ENCODE measurements around the gene TTC21B. TPM values are rescaled to one million over a fixed set of nuclear protein-coding genes. Genes with fewer than 3 reads are reported as not detected.

TTC21B gene
- total and polyA plus RNA-seq, 9 of the 15 experiments (the other 6 are each of a cell fraction or from before 2014, with no cell fraction given): 5.2 to 34.9 (median 18.5) TPM

GRCh38 chr2:165903406-165903805 is 50.2 kb downstream of the TTC21B start:
- no peaks in the 10 kb centered on the region for H3K27me3 ChIP-seq (ENCODE audit: control insufficient read depth in 2 of 2, insufficient read depth in 2 of 2, low read length in 2 of 2)
- BruUV-seq (replicated peaks): no TSS peak
- intact Hi-C loops (cut with micrococcal nuclease) (no loop called here), in situ Hi-C loops (cut with MboI) (no loop called here)
- 93% methylated on average over 5 of the region's 5 CpGs for WGBS (ENCODE audit: insufficient coverage, low coverage, missing lambda C conversion rate)
- H3K4me3 ChIP-seq: no peak overlapping the region
- H3K9me3 ChIP-seq (replicated peaks; ENCODE audit: control insufficient read depth, insufficient read depth, low read depth, low read length): no peaks in the 10 kb centered on the region
- H3K4me1 ChIP-seq (replicated peaks in 1 of 2; ENCODE audit: control insufficient read depth in 2 of 2, insufficient read depth in 2 of 2, low read length in 2 of 2): no peaks in the 10 kb centered on the region
- peaks cover 48% of the 10 kb centered on the region for H3K36me3 ChIP-seq (ENCODE audit: control insufficient read depth, insufficient read depth, low read length)
- no peak overlapping the region for H2AFZ ChIP-seq (ENCODE audit: low read depth, low read length)
- POLR2A ChIA-PET: no interaction called here
- no peaks in the 10 kb centered on the region for H3K9me1 ChIP-seq (ENCODE audit: control insufficient read depth, insufficient read depth, low read length)
- CTCF ChIA-PET (ENCODE audit: low intra/inter-chr PET ratio): no interaction called here
- no peaks in the 10 kb centered on the region for H3K79me2 ChIP-seq (ENCODE audit: control insufficient read depth, insufficient read depth, low read length)
- FAIRE-seq (no peak), DNase-seq (ENCODE audit: extremely low read depth in 1 of 4, low spot score in 3 of 4) (no peak), ATAC-seq (no peak)
- H3K27ac ChIP-seq (ENCODE audit: extremely low read depth, low read depth, low read length): no peak overlapping the region
- H4K20me1 ChIP-seq (replicated peaks; ENCODE audit: control insufficient read depth, insufficient read depth, low read length): no peaks in the 10 kb centered on the region
- no peak overlapping the region for H3K9ac ChIP-seq (ENCODE audit: insufficient read depth in 1 of 2, low read depth in 2 of 2, low read length in 2 of 2)
- no peak overlapping the region for H3K4me2 ChIP-seq (ENCODE audit: insufficient read depth, low read length)
- TF ChIP-seq SETDB1 (IDR thresholded peaks at IDR 0.05; ENCODE audit: low read length) (no peak), DMBX1 (CRISPR knock-in tag; IDR thresholded peaks at IDR 0.05; ENCODE audit: borderline replicate concordance) (no peak), TFE3 (CRISPR knock-in tag; IDR thresholded peaks at IDR 0.05) (no peak), PYGO2 (tag; IDR thresholded peaks at IDR 0.05) (no peak), ZNF586 (CRISPR knock-in tag; conservative IDR thresholded peaks at IDR 0.05) (no peak), DEAF1 (CRISPR knock-in tag; IDR thresholded peaks at IDR 0.05) (no peak), PHB (CRISPR knock-in tag; IDR thresholded peaks at IDR 0.05) (no peak), ZNF507 (tag; conservative IDR thresholded peaks at IDR 0.05) (no peak), TRIM24 (IDR thresholded peaks at IDR 0.05) (no peak), BRF1 (IDR thresholded peaks at IDR 0.05; ENCODE audit: borderline replicate concordance, extremely low read depth, insufficient read length) (no peak)
- TF ChIP-seq, protein P1, sequence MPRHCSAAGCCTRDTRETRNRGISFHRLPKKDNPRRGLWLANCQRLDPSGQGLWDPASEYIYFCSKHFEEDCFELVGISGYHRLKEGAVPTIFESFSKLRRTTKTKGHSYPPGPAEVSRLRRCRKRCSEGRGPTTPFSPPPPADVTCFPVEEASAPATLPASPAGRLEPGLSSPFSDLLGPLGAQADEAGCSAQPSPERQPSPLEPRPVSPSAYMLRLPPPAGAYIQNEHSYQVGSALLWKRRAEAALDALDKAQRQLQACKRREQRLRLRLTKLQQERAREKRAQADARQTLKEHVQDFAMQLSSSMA (CRISPR knock-in tag; IDR thresholded peaks at IDR 0.05): no peak
- TF ChIP-seq, protein P2, sequence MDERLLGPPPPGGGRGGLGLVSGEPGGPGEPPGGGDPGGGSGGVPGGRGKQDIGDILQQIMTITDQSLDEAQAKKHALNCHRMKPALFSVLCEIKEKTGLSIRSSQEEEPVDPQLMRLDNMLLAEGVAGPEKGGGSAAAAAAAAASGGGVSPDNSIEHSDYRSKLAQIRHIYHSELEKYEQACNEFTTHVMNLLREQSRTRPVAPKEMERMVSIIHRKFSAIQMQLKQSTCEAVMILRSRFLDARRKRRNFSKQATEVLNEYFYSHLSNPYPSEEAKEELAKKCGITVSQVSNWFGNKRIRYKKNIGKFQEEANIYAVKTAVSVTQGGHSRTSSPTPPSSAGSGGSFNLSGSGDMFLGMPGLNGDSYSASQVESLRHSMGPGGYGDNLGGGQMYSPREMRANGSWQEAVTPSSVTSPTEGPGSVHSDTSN (CRISPR knock-in tag; IDR thresholded peaks at IDR 0.05; ENCODE audit: low read depth): no peak
- TF ChIP-seq, protein P2 (tag; conservative IDR thresholded peaks at IDR 0.05; ENCODE audit: low read depth): no peak
- TF ChIP-seq, protein P3, sequence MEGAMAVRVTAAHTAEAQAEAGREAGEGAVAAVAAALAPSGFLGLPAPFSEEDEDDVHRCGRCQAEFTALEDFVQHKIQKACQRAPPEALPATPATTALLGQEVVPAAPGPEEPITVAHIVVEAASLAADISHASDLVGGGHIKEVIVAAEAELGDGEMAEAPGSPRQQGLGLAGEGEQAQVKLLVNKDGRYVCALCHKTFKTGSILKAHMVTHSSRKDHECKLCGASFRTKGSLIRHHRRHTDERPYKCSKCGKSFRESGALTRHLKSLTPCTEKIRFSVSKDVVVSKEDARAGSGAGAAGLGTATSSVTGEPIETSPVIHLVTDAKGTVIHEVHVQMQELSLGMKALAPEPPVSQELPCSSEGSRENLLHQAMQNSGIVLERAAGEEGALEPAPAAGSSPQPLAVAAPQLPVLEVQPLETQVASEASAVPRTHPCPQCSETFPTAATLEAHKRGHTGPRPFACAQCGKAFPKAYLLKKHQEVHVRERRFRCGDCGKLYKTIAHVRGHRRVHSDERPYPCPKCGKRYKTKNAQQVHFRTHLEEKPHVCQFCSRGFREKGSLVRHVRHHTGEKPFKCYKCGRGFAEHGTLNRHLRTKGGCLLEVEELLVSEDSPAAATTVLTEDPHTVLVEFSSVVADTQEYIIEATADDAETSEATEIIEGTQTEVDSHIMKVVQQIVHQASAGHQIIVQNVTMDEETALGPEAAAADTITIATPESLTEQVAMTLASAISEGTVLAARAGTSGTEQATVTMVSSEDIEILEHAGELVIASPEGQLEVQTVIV (CRISPR knock-in tag; IDR thresholded peaks at IDR 0.05; ENCODE audit: borderline replicate concordance): no peak

Data from K562 (cell line).